Measurements from ENCODE around the gene TMEM132A. TPM values are rescaled to one million over a fixed set of nuclear protein-coding genes. Genes with fewer than 3 reads are reported as not detected.
A peak's percentile ranks its signal among the peaks of the same experiment; 100 is the strongest.

The TMEM132A gene
- polyA plus RNA-seq, 2 of the 4 experiments (the other 2 are of a cell fraction), result 18.1 to 88.0 TPM

- no peak for TF ChIP-seq BCL3 (IDR thresholded peaks at IDR 0.05)
- TF ChIP-seq MYC (IDR thresholded peaks at IDR 0.05; ENCODE audit: borderline replicate concordance, low read length), result no peak
- TF ChIP-seq E2F6 (IDR thresholded peaks at IDR 0.05; ENCODE audit: borderline replicate concordance, low read depth), result 0 out of 2 replicates have a peak, but pooled peaks have one; percentile 0
- TF ChIP-seq MAZ (IDR thresholded peaks at IDR 0.05; ENCODE audit: borderline replicate concordance, low read depth, low read length), result no peak
- no peak for TF ChIP-seq HDAC2 (IDR thresholded peaks at IDR 0.05)
- TF ChIP-seq, protein P1, sequence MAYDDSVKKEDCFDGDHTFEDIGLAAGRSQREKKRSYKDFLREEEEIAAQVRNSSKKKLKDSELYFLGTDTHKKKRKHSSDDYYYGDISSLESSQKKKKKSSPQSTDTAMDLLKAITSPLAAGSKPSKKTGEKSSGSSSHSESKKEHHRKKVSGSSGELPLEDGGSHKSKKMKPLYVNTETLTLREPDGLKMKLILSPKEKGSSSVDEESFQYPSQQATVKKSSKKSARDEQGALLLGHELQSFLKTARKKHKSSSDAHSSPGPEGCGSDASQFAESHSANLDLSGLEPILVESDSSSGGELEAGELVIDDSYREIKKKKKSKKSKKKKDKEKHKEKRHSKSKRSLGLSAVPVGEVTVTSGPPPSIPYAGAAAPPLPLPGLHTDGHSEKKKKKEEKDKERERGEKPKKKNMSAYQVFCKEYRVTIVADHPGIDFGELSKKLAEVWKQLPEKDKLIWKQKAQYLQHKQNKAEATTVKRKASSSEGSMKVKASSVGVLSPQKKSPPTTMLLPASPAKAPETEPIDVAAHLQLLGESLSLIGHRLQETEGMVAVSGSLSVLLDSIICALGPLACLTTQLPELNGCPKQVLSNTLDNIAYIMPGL (CRISPR knock-in tag; IDR thresholded peaks at IDR 0.05; ENCODE audit: borderline replicate concordance), result no peak
- no peak for TF ChIP-seq NFE2L2 (conservative IDR thresholded peaks at IDR 0.05; ENCODE audit: low read length)
- TF ChIP-seq RNF2 (IDR thresholded peaks at IDR 0.05; ENCODE audit: borderline replicate concordance, low read depth), result no peak
- peak; percentile 51 for TF ChIP-seq CTCF (IDR thresholded peaks at IDR 0.05)
- TF ChIP-seq CEBPB (IDR thresholded peaks at IDR 0.05), result no peak
Observed at GRCh38 chr11:60915248-60915914, 8.9 kb upstream of the TMEM132A start (continued).

- ChIA-PET POLR2A (no interaction called here), CTCF (interaction anchor here (1.1 to 2.8 kb wide), 4 partner anchors 17 to 377 kb away, joined by 4 to 15 read pairs (median 8); no protein-coding TSS in a partner anchor)
- DNase-seq (ENCODE audit: low read depth in 1 of 2, low spot score in 1 of 2) (no peak), ATAC-seq (no peak), FAIRE-seq (no peak)
- WGBS (ENCODE audit: missing lambda C conversion rate), result 83% methylated on average over 3 of the region's 3 CpGs
- TF ChIP-seq PHF8 (IDR thresholded peaks at IDR 0.05; ENCODE audit: borderline replicate concordance, low read depth) (no peak), TFCP2L1 (CRISPR knock-in tag; IDR thresholded peaks at IDR 0.05) (no peak), E2F6 (IDR thresholded peaks at IDR 0.05; ENCODE audit: borderline replicate concordance, low read depth) (no peak), EP300 (IDR thresholded peaks at IDR 0.05) (no peak), KDM1A (IDR thresholded peaks at IDR 0.05; ENCODE audit: low read depth) (no peak), POLR2AphosphoS2 (conservative IDR thresholded peaks at IDR 0.05; ENCODE audit: low read length) (no peak), ZNF302 (CRISPR knock-in tag; IDR thresholded peaks at IDR 0.05) (no peak), RARB (CRISPR knock-in tag; IDR thresholded peaks at IDR 0.05) (no peak), NR3C1 (IDR thresholded peaks at IDR 0.05) (no peak), KDM5A (IDR thresholded peaks at IDR 0.05) (no peak), RAD21 (conservative IDR thresholded peaks at IDR 0.05 in 1 of 2, IDR thresholded peaks at IDR 0.05 in 1 of 2) (no peak), MAZ (IDR thresholded peaks at IDR 0.05; ENCODE audit: borderline replicate concordance, low read depth, low read length) (no peak), EHF (CRISPR knock-in tag; IDR thresholded peaks at IDR 0.05) (no peak), POLR2A (IDR thresholded peaks at IDR 0.05; ENCODE audit: low read length) (no peak), BCL3 (IDR thresholded peaks at IDR 0.05) (no peak), CBX8 (IDR thresholded peaks at IDR 0.05) (no peak), JUN (IDR thresholded peaks at IDR 0.05) (no peak), HOXB13 (CRISPR knock-in tag; IDR thresholded peaks at IDR 0.05; ENCODE audit: low read depth) (no peak), SMC3 (IDR thresholded peaks at IDR 0.05) (no peak)
- H3K4me1 ChIP-seq, result peaks cover 24% of the 10 kb centered on the region
- no peak overlapping the region for H3K4me3 ChIP-seq
- no peak overlapping the region for H3K4me2 ChIP-seq
- H3K9me3 ChIP-seq, result no peaks in the 10 kb centered on the region
- H3K27ac ChIP-seq, result no peak overlapping the region
Observed at GRCh38 chr11:60916669-60917206, 7.5 kb upstream of the TMEM132A start.

Measured in A549 (cell line).